Ramos (cell line): ENCODE data around the gene CST3.
"Not testable (repeated sequence)": the region's sequence is repeated elsewhere in the genome, so short reads cannot be mapped to it uniquely, and the experiment has no call there.

Experiments used
- in situ Hi-C: fragments of 300-500 bp; cut with MboI; formaldehyde crosslinking; loops from one replicate; pipeline ENCODE4 v1.14.3; 2022; ENCODE audit warnings: low sequenced_read_pairs; ENCODE audit not compliant: unreplicated experiment

The CST3 gene

DNA sequence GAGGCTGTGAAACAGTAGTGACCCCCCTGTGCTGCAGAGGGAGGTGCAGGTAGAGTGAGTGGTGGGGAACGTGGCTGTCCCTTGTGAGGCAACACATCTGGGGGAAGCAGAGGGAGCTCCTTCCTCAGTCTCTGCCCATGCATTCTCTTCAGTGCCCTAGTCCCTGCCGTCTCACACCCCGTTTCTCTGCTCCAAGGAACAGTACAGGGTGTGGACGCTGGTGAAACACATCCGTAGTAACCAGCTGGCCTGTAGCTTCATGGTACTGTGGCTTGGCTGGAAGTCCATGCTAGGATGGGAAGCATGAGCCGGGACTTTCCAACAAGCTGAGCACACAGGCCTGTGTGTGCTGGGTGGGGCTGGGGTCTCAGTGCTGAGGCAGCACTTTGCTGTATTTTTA is 25.4 kb upstream of the CST3 start:
- in situ Hi-C loops = no loop called here

DNA sequence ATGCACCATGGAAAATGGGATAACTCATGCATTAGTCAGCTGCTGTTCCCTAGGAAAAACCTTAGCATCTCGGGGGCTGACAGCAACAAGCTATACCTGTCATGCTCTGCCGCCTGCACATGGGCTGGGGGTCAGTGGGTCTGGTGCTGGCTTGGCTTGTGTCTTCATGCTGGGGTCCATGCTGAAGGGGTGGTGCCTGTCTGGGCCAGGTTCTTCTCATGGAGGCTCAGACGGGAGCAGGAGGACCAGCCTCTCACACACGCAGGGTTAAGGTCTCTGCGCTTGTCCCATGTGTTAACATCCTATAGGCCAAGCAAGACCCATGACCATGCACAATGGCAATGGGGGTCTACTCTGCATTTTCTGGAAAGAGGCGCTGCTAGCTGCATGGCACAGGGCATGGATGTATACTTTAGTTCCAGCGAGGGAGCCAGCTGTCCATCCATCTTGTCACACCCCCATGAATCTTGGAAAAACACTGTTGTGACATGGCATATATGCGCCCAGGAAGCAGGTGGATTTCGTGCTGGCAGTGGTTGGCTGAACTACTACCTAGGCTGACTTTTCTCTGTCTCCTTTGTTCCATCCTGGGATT is 24.6 kb upstream of the CST3 start:
- in situ Hi-C loops = no loop called here

DNA sequence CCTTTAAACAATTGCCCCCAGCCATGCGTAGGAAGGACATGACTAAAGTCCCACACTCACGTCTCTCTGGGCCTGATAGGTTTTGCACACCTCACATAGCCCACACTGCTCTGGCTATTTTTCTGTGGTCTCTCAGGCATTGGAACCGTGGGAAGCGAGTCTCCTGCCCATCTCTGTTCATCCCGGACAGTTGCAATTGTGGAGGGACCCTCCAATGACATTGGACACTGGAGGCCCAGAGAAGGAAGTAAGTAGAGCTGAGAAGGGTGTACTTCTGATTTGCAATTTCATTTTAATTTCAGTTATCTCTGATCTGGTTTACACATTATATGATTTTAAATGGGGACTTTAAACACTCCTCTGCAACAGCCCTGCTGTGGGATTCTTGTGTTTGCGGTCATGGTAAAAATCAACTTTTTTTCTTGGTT is 23.3 kb upstream of the CST3 start:
- in situ Hi-C loops = no loop called here

DNA sequence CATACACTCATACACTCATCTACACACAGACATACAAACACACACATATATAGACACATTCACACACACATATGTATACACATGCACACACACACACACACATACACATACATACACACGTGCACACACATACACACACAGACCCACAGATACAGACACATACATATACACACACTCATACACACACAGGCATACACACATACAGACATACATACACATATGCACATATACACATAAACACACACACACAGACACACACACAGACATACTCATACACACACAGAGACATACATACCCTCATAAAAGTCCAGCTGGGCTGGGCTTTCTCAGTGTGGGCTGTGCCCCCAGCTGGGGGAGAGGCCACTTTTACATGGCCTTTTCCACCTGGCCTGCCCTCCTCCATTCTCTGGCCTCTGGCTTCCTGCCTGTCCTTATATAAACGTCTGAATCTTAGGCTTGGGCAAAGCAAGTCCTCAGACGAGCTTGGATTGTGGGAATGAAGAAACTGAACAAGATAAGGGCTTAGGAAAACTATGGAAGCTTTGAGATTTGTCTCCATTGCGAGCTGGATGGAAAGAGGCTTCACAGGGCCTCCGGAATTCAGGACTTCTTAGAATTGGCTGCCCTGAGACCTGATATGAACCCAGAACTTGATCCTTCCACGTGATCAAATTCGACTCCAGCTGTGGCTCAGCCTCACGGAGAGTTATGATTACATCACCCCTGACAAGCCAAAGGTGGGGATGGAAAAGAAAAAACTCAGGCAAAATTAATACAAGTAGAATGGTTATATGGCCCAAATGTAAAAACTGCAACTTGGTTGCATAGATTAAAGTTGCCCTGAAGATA is 22.5 kb upstream of the CST3 start:
- in situ Hi-C loops = no loop called here

DNA sequence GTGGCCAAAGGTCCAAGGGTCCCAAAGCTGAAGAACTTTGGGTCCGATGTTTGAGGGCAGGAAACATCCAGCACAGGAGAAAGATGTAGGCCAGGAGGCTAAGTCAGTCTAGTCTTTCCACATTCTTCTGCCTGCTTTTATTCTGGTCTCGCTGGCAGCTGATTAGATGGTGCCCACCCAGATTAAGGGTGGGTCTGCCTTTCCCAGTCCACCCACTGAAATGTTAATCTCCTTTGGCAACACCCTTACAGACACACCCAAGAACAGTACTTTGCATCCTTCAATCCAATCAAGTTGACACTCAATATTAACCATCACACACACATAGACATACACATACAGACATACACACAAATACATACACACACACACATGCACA is 21.8 kb upstream of the CST3 start:
- in situ Hi-C loops = not testable (repeated sequence)

DNA sequence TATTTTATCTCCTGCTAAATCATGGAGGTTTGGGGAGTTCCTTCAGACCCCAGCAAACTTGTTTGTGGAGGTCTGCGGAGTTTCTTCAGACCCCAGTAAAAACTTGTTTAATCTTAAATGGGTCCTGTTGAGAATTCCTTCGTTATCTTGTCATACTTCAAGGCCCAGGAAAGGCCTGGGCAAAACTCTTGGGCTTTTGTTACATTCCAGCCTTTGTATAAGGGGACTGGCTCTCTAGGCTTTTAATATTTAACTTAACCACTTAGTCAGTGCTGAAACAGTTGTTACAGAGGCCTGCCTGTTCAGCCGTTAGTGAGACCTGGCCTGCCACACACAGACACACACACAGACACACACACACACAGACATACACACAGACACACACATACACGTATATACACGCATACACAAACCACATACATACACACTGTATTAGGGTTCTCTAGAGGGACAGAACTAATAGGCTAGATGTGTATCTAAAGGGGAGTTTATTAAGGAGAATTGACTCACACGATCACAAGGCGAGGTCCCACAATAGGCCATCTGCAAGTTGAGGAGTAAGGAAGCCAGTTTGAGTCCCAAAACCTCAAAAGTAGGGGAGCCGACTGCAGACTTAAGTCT is 21.3 kb upstream of the CST3 start:
- in situ Hi-C loops = no loop called here

DNA sequence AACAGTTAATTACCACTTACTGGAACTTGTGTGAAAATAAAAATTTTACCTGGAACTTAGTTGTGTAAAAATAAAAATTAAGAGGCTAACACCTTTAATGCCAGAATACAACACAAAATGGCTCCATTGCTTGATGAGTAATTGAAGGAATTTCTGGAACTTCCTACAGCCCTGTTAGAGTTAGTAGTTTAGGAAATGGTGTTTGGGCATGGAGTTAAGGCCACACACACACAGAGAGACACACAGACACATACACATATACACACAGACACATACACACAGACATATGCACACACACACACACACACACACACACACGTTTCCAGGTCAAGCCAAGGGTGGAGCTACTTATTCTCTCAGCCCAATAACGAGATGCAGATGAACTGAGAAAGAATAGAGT is 20.6 kb upstream of the CST3 start:
- in situ Hi-C loops = no loop called here

DNA sequence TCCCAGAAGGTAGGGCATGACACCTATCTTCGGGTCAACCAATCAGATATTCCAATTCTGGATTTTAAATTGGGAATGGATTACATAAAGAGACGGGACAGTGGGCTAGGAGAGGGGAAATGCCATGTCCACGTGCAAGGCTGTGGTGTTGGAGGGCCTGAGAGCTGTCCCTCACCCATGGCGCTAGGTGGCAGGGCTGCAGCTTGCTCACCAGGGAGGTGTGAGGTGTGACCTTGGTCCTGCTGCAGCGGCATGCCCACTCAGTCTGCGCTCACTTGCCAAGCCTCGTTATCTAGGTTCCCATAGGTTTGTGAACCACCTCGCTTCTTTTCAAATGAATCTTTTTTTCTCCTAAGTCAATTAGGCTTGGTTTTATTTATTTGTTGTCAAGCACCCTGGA is 19.4 kb upstream of the CST3 start:
- in situ Hi-C loops = no loop called here

DNA sequence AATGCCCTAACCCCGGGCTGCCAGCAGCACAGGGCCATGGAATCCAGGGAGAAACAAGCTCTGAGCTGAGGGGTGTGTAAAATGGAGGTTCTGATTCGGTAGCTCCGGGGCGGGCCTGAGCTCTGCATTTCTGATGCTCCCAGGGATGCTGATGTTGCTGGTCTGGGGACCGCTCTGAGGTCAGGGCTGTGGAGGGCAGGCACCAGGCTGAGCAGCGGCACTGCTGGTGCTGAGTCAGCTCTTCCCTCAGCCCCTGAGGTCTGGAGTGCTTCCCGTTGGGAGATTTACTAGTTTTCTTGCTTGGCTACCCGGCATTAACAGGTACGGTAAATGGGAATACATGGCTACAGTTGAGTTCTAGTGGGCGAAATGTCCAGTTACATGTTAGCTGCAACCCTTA is 18.6 kb upstream of the CST3 start:
- in situ Hi-C loops = no loop called here

DNA sequence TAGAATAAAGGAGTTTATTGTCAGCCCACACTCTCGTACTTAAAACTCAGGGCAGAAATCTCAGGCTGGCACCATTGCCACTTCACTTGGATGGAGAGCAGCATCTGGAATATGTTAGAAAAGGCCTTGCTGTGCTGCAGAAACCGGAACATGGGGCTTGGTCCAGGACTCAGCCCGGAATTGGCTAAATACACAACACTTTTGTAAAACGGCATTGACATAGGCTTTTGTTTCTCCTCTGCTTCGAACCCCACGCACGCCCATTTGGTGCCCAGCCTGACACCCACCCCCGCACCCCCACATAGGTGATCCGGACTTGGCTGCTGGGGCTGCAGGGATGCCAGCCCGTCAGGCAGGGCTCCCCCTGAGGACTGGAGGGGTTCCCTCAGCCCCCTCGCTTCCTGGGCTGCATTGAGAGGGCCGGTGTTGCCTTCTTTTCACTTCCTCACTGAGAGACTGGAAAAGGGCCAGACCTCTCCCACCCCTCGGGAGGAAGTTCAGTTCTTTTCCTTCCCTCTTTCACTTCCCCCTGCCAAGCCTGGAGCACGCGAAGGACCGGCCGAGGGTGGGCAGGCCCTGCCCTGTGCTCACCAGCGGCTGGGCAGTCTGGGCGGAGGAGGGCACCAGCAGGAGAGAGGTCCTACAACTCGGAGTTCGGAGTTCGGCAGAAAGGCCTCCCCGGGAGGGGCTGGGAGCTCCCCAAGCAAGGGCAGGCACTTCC is 17.9 kb upstream of the CST3 start:
- in situ Hi-C loops = no loop called here

DNA sequence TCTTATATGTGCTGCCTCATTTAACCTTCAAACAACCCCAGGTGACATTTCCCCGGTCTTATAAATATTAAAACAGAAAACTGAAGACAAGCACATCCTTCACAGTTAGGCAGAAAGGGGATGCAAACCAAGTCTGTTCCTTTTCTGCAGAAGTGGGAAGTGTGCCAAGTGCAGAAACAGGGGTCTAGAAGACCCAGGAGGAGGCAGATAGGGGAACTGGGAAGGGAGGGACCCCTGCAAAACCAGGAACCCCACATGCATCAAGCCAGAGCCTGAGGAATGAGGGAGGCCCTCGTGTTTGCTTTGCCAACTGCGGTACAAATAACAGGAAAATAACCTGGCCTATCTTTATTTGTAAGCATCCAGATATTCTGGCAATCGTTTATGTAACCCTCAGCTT is 17.0 kb upstream of the CST3 start:
- in situ Hi-C loops = no loop called here

DNA sequence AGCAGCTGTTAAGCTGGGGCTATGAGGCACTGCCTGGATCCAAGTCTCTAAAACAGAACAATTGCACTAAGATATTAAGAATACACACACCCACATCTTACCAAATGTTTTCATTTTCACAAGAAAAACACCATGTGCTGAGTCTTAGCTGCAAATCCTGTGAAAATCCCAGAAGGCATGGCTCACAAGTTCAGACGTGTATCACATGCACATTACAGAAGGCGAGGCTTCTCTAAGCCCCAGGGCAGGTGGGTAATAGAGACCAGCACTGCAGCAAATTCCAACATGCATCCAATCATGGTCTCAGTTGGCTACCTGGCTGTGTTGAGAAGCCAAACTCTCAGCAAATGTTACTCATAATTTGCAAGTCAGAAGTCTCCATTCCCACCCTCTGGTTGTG is 16.2 kb upstream of the CST3 start:
- in situ Hi-C loops = no loop called here

DNA sequence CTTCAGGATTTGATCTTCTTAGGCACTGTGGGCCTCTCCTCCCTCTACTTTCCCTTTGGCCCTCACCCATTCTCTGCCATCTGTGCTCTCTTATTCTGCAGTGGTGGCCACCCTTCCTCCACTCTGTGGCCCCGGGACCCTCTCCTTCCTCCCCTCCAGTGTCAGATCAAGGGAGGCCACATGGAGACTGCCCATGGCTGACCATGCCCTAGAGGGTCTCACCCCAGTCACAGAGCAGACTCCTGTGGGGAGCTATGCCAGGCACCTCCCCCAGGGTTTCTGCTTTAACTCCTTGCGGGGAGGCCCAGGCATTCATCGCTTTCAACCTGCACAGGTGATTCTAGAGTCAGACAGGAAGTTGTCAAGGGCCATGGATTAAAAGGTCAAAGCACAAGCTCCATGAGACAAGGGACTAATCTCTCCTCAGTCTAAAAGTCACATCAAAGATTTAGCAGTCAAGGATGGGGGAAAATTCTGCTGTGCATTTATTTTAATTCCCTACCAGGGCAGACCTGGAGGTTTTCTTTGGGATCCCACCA is 15.7 kb upstream of the CST3 start:
- in situ Hi-C loops = no loop called here

DNA sequence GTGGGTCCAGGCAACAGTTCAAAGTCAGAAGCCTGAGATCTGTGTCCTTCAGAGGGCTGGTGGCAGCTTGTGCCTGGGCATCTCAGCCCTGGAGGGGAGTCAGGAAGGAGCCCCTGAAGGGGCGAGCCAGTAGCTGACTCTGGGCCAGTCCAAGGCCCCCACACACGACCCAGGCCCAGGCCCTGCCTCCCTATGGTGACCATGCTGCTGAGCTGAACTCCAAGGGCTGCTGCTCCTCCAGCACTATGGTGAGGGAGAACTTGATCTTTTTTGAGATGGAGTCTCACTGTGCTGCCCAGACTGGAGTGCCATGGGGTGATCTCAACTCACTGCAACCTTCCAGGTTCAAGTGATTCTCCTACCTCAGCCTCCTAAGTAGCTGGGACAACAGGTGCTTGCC is 15.2 kb upstream of the CST3 start:
- in situ Hi-C loops = no loop called here

DNA sequence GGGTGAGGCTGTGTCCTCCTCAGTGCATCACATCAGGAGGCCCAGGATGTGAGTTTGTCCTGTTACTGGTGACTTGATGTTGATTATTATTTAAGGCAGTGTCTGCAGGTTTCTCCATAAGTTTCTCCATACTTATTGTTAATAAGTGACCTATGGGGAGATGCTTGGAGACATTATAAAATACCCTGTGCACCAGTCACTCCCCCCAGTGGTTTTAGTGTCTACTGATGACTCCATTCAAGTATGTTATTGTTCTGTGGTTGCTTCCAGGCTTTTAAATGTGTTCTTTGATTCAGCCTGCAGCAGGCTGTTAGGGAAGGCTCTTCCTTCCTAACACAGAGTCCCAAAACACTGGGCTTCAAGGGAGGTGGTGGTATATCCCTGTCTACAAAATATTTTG is 14.6 kb upstream of the CST3 start:
- in situ Hi-C loops = no loop called here

DNA sequence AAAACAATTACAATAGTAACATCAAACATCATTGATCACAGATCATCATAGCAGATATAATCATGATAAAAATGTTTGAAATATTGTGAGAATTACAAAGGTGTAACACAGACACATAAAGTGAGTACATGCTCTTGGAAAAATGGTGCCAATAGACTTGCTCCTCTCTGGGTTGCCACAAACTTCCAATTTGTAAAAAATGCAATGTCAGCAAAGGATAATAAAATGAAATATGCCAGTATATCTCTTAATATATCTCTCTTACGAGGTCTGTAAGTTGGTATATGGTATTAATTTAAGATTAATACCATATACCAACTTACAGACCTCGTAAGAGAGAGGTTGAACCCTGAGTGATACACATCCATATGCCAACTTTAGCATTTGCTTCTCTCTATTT is 13.4 kb upstream of the CST3 start:
- in situ Hi-C loops = no loop called here

DNA sequence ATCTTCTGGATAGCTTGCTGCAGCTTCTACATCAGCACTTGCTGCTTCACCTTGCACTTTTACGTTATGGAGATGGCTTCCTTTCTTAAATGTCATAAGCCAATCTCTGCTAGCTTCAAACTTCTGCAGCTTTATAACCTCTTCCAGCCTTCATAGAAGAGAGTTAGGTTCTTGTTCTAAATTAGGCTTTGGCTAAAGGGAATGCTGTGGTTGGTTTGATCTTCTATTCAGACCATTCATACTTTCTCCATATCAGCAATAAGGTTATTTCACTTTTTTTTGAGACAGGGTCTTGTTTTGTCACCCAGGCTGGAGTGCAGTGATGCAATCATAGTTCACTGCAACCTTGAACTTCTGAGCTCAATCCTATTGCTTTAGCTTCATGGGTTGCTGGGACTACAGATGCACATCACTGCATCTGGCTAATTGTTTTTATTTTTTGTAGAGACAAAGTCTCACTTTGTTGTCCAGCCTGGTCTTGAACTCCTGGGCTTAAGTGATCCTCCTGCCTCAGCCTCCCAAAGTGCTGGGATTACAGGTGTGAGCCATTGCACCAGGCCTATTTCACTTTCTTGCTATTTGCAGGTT is 12.2 kb upstream of the CST3 start:
- in situ Hi-C loops = no loop called here

DNA sequence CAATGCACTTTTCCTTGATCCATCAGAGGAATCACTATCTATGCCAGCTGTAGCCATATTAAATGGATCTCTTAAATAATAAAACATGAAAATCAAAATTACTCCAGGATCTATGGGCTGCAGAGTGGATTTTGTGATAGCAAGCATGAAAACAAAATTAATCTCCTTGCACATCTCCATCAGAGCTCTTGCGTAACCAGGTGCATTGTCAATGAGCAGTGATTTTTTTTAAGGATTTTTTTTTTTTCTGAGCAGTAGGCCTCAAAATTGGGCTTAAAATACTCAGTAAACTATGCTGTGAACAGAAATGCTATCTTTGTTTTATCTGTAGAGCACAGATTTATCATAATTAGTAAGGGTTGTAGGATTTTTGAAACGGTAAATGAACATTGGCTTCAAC is 11.5 kb upstream of the CST3 start:
- in situ Hi-C loops = no loop called here

DNA sequence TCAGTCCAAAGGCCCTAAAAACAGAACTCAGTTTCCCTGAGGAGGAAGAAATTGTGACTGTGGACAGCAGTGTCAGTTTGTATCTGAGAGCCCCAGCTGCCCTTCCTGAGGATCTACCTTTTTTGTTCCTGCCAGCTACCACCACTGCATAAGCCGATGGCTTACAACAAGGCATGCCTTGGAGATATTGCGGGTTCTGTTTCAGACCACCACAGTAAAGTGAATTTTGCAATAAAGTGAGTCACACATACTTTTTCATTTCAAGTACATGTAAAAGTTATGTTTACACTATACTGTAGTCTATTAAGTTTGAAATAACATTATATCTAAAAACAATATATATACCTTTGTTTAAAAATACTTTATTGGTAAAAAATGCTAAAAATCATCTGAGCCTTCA is 9.6 kb upstream of the CST3 start:
- in situ Hi-C loops = no loop called here

DNA sequence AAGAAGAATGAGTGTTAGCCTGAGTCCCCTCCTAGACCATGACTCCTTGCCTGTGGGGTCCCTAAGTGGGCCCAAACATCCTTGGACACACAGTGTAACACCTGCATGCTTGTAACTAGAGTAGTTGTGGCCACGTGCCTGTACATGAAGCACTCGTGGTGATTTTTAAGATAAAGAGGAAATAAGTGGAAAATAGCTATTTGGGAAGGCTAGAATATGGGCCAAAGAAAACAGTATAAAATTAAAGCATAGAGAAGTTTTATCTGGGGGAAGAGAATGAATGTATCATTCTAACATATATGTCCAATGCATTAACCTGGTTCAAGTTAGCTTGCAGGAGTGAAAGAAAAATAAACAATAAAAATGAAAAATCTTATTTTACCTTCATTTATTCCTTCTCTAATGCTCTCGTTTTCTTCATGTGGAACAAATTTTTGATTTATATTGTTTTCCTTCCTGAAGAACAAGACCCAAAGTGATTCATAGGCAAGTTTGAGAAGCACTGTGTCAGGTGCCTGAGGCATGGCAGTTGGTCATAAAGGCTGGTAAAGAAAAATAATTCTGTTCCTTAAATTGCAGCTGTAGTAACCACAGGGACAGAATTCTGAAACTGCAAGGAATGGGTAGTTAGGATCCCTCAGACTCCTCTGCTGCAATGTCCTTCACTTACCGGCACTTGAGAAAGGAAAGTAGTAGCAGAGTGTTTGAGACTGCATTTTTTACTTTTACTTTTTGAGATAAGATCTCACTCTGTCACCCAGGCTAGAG is 8.5 kb upstream of the CST3 start:
- in situ Hi-C loops = no loop called here
